ENCODE data around the gene POTEB3.
"Not testable (repeated sequence)": the region's sequence is repeated elsewhere in the genome, so short reads cannot be mapped to it uniquely, and the experiment has no call there.

POTEB3 gene

DNA sequence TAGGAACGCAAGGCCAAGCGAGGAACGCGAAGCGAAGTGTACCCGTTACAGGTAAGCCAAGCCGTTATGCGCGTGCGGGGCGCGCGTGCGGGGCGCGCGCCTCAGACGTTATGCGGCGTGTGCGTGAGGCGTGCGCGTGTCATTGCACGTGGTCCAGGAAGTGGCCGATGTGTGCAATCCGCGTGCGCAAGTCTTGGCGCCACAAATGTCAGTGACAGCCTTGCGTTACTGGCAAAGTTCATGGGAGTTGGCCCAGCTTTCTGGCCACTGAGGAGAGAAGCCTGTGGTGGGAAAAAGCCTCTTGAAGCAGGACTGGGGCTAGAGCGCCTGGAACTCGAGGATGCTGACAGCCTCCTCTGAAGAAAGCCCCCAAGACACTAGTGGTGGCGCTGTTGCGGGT lies at the start of gene POTEB3:
POTEB3 (minus strand) TSS at position 101 of the 400 bp plus-strand sequence. CDS start 488 bp downstream, outside the sequence.
- FAIRE-seq; DNase-seq (ENCODE audit: insufficient read length, low spot score): not testable (repeated sequence)

DNA sequence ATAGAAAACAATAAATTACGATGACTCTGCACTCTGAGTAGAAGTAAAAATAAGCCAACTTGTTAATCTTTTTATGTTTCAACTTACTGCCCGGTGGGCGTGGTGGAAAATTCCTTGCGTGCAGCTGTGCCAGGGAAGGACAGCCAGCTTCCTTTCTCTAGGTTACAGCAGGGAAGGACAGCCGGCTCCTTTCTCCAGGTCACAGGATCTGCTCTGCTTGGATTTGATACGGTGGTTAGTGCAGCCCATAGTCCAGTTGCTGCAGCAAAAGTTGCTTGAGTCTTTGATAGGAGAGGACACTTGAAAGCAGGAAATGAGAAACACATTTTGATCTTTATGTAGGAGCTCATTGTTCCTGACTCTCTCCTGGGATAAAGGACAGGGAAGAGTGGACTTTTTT lies 13.4 kb upstream of the POTEB3 start:
- not testable (repeated sequence) for DNase-seq (ENCODE audit: insufficient read length, low spot score); FAIRE-seq

DNA sequence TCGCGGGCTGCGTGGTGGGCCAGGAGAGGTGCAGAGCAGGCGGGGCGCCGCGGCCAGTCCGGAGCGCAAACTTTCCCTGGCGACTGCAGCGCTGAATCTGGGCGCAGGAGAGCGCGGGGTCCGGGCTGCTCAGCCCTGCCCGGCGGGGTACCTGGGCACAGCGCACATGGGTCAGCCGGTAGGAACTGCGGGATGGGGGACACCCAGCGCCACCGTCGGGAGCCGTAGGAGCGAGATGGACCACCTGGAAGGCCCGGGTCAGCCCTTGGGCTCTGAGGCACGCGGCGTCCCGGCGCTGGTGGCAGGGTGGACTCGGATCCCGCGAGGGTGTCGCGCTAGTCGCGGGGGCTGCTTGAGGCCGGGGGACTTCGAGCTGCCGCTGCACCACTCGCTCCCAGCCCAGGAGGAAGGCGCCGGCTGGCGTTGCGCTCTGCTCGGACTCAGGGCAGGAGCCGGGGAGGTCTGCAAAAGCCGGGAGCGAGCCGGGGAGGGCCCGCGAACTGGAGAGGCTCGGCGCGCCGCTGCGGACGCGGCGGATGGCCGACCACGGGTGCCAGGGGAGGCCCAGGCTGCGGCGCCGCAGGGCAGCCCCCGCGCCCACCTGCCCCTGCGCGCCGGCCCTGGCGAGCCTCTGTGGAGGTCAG lies 11.7 kb upstream of the POTEB3 start:
- DNase-seq (ENCODE audit: insufficient read length, low spot score), result not testable (repeated sequence)

DNA sequence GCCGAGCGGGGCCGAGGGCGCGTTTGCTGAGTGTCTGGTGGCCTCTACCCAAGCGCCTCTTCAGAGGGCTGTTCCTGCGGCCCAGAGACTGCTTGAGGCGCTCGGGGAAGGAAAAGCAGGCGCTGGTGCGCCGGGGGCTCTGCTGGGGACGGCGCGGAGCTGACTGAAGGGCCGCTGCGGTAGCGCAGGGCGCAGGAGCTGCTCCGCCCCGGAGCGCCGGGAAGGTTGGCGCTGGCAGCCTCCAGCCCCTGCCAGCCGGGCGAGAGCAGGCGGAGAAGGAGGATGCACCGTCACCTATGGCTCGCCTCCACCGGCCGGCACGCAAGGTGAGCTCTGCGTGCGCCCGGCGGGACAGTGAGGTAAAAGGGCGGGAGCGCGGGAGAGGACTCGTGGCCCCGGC lies 11.2 kb upstream of the POTEB3 start:
- FAIRE-seq; DNase-seq (ENCODE audit: insufficient read length, low spot score): not testable (repeated sequence)

More for the DNA sequence above, 11.7 kb upstream of the POTEB3 start:
- not testable (repeated sequence) for FAIRE-seq

DNA sequence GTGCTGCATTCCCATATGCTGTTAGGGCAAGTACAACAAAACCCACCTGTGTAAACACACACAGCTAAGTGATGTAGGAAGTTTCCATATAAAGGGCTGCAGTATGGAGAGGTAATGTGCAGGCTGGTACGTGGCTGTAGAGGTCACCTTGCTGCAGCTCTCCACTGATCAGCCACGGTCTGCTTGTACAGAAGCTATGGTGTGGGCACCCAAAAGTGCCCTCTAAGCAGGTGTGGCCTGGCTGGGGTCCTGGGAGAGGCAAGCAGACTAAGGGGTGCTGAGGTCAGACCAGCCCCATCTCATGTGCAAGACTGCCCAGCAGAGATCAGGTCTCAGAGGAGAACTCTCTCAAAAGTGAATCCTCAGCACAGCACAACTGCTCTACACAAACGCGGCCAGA lies 32.9 kb downstream of the POTEB3 start:
- FAIRE-seq; DNase-seq (ENCODE audit: insufficient read length, low spot score): not testable (repeated sequence)

DNA sequence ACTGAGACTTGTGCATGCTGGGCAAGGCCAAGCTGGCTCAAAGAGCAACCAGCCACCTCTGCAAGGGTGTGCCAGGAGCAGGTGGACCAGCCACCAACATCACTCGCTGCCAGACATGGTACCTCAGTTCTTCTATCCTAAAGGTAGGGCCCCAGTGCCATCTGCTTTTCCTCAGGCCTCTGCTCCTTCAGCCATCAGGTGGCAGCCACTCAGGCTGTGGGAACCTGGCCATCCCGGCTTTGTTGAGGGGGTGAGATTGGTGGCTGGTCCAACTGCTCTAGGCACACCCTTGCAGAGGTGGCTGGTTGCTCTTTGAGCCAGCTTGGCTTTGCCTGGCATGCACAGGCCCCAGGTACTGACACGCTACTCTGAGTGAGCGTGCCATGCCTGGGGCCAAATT lies 38.8 kb downstream of the POTEB3 start:
- FAIRE-seq; DNase-seq (ENCODE audit: insufficient read length, low spot score): not testable (repeated sequence)

DNA sequence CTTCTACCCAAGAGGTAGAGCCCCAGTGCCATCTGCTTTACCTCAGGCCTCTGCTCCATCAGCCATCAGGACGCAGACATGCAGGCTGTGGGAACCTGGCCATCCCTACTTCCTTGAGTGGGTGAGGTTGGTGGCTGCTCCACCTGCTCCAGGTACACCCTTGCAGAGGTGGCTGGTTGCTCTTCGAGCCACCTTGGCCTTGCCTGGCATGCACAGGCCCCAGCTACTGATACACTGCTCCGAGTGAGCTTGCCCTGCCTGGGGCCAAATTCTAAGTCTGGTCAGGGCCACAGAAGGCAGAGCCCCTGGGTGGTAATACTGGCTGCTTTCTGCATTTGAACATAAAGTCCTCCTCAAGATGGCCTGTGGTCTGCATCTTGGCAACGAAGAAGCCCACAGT lies 41.2 kb downstream of the POTEB3 start:
- not testable (repeated sequence) for DNase-seq (ENCODE audit: insufficient read length, low spot score); FAIRE-seq

DNA sequence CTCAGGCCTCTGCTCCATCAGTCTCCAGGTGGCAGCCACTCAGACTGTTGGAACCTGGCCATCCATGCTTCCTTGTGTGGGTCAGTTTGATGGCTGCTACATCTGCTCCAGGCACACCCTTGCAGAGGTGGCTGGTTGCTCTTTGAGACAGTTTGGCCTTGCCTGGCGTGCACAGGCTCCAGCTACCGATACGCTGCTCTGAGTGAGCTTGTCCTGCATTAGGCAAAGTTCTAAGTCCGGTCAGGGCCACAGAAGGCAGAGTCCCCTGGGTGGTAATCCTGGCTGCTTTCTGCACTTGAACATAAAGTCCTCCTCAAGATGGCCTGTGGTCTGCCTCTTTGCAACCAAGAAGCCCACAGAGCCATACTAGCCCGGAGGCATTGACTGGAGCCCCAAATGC lies 41.8 kb downstream of the POTEB3 start:
- not testable (repeated sequence) for FAIRE-seq

DNA sequence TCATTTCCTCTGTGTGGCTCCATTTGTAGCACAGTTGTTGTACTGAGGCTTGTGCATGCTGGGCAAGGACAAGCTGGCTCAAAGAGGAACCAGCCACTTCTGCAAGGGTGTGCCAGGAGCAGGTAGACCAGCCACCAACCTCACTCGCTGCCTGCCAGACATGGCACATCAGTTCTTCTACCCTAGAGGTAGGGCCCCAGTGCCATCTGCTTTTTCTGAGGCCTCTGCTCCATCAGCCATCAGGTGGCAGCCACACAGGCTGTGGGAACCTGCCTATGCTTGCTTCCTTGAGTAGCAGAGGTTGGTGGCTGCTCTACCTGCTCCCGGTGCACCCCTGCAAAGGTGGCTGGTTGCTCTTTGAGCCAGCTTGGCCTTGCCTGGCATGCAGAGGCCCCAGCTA lies 42.6 kb downstream of the POTEB3 start:
- DNase-seq (ENCODE audit: insufficient read length, low spot score); FAIRE-seq: not testable (repeated sequence)

More for the DNA sequence above, 41.8 kb downstream of the POTEB3 start:
- DNase-seq (ENCODE audit: insufficient read length, low spot score), result not testable (repeated sequence)

DNA sequence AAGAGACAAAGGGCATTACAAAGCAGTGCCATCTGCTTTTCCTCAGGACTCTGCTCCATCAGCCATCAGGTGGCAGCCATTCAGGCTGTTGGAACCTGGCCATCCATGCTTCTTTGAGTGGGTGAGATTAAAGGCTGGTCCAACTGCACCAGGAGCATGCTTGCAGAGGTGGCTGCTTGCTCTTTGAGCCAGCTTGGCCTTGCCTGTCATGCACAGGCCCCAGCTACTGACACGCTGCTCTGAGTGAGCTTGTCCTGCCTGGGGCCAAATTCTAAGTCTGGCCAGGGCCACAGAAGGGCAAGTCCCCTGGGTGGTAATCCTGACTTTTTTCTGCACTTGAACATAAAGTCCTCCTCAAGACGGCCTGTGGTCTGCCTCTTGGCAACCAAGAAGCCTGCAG lies 43.1 kb downstream of the POTEB3 start:
- FAIRE-seq; DNase-seq (ENCODE audit: insufficient read length, low spot score): not testable (repeated sequence)

DNA sequence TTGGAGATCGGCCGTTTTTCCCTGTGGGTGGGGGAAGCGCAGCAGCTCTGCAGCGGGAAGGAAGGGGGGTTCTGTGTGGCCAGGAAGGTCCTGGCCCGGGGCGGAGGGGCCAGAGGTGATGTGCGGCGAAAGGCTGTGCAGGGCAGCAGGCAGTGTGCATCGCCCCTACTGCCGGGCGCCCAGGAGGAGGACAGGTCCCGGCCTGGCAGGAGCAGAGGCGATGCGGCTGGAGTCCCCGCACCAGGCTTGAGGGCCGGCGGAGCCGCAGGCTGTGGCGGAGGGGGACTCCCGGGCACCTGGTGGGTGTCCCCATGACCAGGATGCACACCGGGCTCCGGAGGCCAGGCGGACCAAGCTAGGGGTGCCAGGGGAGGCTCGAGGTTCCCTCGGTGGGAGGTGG lies 54.3 kb downstream of the POTEB3 start:
- not testable (repeated sequence) for DNase-seq (ENCODE audit: insufficient read length, low spot score); FAIRE-seq

DNA sequence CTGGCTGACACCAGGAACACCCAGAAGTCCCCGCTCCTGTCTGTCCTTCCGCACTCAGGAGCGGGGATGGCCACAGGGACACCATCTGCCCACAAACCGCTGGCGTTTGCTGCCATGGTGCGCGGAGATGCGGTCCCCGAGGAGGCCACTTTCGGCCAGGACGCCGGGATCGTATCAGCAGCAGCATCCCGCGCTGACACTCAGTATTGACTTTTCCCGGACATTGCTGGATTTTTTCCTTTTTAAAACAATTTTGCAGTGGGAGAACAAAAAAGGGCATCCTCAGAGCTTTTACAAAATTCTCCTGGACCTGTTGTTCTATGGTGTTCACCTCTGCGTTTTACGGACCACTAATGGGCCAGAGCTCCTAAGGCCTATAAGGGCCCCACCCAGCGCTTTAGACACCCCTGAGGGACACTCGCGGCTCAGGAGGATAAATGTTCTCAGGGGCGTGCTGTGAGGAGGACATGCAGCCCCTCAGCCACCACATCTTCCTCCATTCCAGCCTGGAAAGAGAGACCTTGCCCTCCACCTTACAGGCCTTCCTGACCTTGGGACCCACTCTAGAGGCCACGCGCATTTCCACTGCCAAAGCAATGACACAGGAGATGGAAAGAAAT lies 56.3 kb downstream of the POTEB3 start:
- not testable (repeated sequence) for DNase-seq (ENCODE audit: insufficient read length, low spot score); FAIRE-seq

DNA sequence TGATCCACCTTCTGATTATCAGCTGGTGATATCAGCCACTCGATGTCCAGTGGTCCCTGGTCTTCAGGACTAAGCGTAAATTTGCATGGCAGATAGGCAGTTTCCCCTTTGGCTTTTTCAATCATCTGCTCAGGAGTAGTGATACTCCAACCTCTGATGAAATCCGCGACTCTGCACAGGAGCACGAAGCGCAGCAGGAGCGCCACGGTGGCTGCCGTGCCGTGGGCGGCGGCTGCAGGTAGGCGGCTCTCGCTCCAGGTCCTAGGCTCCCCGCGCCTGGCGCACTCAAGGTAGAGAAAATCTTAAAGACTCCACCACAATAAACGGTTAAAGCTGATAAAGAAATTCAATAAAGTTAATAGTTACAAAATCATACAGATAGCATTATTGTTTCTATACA lies 66.6 kb downstream of the POTEB3 start:
- not testable (repeated sequence) for FAIRE-seq; DNase-seq (ENCODE audit: insufficient read length, low spot score)

DNA sequence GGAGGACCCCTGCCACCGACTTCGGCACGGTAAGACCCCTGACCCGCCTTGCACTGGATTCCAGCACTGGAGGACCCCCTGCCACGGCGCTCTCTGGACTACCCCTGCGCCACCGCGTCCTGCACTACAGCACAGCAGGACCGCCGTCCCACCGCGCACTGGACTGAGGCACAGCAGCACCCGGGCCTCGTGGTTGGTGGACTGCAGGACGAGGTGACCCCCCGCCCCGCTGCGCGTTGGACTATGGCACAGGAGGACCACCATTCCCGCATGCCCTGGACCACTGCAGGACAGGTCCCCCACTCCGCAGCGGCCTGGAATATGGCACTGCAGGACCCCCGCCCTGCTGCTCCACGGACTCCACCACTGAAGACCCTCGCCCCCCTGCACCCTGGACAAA lies 71.1 kb downstream of the POTEB3 start:
- FAIRE-seq; DNase-seq (ENCODE audit: insufficient read length, low spot score): not testable (repeated sequence)

DNA sequence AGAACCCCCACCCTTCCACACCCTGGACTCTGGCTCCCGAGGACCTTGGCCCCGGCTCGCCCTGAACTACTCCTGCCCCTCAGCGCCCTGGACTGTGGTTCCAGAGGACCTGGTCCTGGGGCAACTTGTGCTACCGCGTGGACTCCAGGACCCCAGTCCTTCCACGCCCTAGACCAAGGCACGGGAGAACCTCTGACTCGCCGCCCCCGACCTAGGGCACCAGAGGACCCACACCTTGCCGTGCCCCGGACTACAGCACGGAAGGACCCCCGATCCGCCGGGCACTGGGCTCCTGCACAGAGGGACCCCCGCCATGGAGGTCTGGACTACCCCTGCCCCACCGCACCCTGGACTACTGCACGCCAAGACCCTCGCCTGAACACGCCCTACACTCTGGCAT lies 71.7 kb downstream of the POTEB3 start:
- FAIRE-seq, result not testable (repeated sequence)

More for the DNA sequence above, 71.7 kb downstream of the POTEB3 start:
- DNase-seq (ENCODE audit: insufficient read length, low spot score), result not testable (repeated sequence)

Data from HTR-8/SVneo (cell line).